Urinary bladder (tissue), 4 donors: ENCODE data around the gene SIGLEC8. TPM values are rescaled to one million over a fixed set of nuclear protein-coding genes. Genes with fewer than 3 reads are reported as not detected.

Experiments
- DNase-seq: peaks from one replicate; pipeline ENCODE4 v3.0.0-alpha.2; 2015; ENCODE audit errors: extremely low spot score
- H3K27ac ChIP-seq: one replicate; pipeline ENCODE4 v1.5.1; 2013; ENCODE audit warnings: low read depth, mild to moderate bottlenecking, moderate library complexity
- H3K36me3 ChIP-seq: one replicate; pipeline ENCODE4 v1.6.1; 2013; ENCODE audit warnings: mild to moderate bottlenecking, moderate library complexity; ENCODE audit not compliant: insufficient read depth
- H3K4me1 ChIP-seq: one replicate; pipeline ENCODE4 v1.6.1; 2013; ENCODE audit warnings: mild to moderate bottlenecking, moderate library complexity; ENCODE audit not compliant: insufficient read depth
- H3K4me3 ChIP-seq: one replicate; pipeline ENCODE4 v1.5.1; 2013; ENCODE audit warnings: low read depth, low read length
- WGBS: extraction: QIAGEN DNeasy Blood & Tissue Kit; methylation state at CpG from one replicate; pipeline ENCODE4 v1.1.7; 2013; 5-methylcytosine and 5-hydroxymethylcytosine counted together
- polyA plus RNA-seq: library from polyadenylated mRNA; stranded (reverse); fragments of 200-250 nt; gene quantifications from one replicate; pipeline ENCODE4 v1.2.3, GENCODE V29; 2013
- total RNA-seq: library from RNA; depleted of rRNA; stranded (reverse); fragments of >200 nt; gene quantifications from one replicate; pipeline ENCODE4 v1.2.3, GENCODE V29; 2014
- donor health status: healthy with polysubstance abuse.
- donor health status: healthy.

The SIGLEC8 gene
- total and polyA plus RNA-seq, 2 donors: 0.61 to 0.90 TPM

GRCh38 chr19:51485960-51486660 is 27.9 kb upstream of the SIGLEC8 start:
- Histone ChIP-seq H3K4me1 (no peaks in the 10 kb centered on the region), H3K27ac (no peak overlapping the region), H3K36me3 (no peaks in the 10 kb centered on the region), H3K4me3 (no peak overlapping the region)
- DNase-seq: no peak
- 82% methylated on average over 5 of the region's 5 CpGs for WGBS

DNA sequence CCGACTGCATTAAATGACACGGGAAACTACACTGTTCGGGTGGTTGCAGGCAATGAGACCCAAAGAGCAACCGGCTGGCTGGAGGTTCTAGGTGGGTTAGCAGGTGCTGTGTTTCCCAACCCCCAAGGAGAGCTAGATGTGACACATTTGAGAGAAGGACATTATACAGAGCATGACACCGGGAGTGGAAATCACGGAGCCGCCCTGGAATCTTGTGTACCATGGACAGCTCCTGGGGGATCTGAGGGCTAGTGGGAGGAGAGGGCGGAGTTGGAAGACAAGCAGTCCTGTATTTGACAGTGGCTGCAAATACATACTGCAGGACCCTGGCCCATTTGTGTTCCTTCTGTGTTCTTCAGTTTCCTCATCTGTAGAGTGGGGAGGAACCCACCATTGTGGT is 22.3 kb upstream of the SIGLEC8 start:
- Histone ChIP-seq H3K4me3 (no peak overlapping the region), H3K36me3 (no peaks in the 10 kb centered on the region), H3K4me1 (no peaks in the 10 kb centered on the region), H3K27ac (no peak overlapping the region)
- no peak for DNase-seq
- WGBS: 35% methylated on average over 8 of the region's 8 CpGs

DNA sequence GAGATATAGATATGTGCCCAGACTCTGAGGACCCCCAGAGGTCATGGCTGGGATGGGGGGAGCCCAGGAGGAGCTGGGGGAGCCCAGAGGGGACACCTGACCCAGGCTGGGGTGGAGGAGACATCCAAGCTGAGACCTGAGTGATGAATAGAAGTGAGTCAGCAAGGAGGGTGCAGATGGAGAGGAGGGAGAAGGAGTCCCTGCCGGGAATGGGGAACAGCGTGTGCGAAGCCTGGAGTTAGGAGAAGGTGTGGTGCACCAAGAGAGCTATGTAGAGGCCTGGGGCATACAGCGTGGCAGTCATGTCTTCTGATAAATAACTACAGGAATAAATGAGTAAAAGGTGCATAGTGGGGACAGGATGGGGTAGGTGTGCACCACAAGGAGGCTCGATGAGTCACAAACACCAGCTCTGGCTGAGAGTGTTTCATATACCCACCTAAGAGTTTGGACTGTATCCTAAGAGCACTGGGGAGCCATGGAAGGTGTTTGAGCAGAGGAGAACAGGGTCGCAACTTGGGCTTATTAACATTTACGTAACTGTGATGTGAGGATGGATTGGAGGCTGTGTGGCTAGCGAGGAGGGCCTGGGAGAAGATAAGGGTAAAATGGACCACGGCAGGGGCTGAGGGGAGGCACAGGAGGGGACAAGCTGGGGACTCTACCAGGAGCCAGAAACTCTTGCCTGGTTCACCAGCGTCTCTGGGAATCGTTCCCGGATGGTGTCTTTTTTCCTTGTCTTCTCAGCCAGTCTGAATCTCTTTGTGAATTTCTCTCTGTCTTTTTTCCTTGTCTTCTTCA is 21.5 kb upstream of the SIGLEC8 start:
- no peak overlapping the region for H3K27ac ChIP-seq
- WGBS: 80% methylated on average over 12 of the region's 12 CpGs
- H3K36me3 ChIP-seq: no peaks in the 10 kb centered on the region
- DNase-seq: no peak
- H3K4me1 ChIP-seq: no peaks in the 10 kb centered on the region
- H3K4me3 ChIP-seq: no peak overlapping the region

GRCh38 chr19:51478381-51479234 is 20.4 kb upstream of the SIGLEC8 start, which contains the start of gene CEACAM18:
Gene CEACAM18 (plus strand): TSS chr19:51478539.
- Histone ChIP-seq H3K27ac (no peak within 1 kb of the TSS), H3K36me3 (no peaks in the 10 kb centered on the region), H3K4me1 (no peaks in the 10 kb centered on the region), H3K4me3 (no peak within 1 kb of the TSS)
- 59% methylated on average over 17 of the region's 17 CpGs for WGBS
- no peak for DNase-seq

DNA sequence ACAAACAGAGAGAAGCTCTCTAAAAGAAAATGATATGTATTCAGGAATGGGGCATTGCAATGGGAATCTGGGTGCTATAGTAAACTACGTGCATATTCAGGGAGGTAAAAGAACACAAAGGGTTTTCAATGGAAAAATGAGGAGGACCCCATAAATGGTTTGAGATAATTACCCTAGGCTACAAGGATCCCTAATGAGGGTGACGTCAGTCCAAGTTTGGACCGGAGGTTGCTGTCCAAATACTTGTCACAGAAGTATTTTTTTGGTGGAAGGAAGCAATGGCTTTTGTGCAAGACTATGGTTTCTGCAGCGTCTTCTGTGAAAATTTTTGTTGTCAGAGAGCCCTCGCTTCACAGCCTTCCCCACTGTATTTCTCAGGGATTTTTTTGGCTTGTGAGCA is 19.1 kb upstream of the SIGLEC8 start:
- H3K4me3 ChIP-seq: no peak overlapping the region
- H3K4me1 ChIP-seq: no peaks in the 10 kb centered on the region
- 67% methylated on average over 5 of the region's 5 CpGs for WGBS
- H3K36me3 ChIP-seq: no peaks in the 10 kb centered on the region
- DNase-seq: no peak
- no peak overlapping the region for H3K27ac ChIP-seq

DNA sequence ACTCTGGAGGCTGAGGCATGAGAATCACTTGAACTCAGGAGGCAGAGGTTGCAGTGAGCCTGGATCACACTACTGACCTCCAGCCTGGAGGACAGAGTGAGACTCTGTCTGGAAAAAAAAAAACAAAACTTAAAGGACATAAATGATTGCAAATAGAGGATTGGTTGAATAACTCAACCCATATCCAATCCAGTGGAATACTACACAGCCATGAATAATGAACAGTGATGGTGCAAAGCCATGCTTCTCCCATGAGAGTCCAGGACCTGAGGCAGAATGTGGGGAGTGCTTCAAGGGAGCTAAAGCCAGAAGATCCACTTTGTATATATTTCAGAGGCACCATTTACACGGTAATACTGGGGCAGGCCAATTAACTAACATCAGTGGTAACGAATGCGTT is 17.9 kb upstream of the SIGLEC8 start:
- no peak overlapping the region for H3K27ac ChIP-seq
- DNase-seq: no peak
- 68% methylated on average over 3 of the region's 3 CpGs for WGBS
- no peaks in the 10 kb centered on the region for H3K36me3 ChIP-seq
- no peaks in the 10 kb centered on the region for H3K4me1 ChIP-seq
- no peak overlapping the region for H3K4me3 ChIP-seq

- H3K4me1 ChIP-seq: no peaks in the 10 kb centered on the region
- no peaks in the 10 kb centered on the region for H3K36me3 ChIP-seq
- 31% methylated on average over 7 of the region's 7 CpGs for WGBS
- no peak for DNase-seq
- H3K27ac ChIP-seq: no peak overlapping the region
- H3K4me3 ChIP-seq: no peak overlapping the region
Observed at GRCh38 chr19:51473009-51473707, 14.9 kb upstream of the SIGLEC8 start.

DNA sequence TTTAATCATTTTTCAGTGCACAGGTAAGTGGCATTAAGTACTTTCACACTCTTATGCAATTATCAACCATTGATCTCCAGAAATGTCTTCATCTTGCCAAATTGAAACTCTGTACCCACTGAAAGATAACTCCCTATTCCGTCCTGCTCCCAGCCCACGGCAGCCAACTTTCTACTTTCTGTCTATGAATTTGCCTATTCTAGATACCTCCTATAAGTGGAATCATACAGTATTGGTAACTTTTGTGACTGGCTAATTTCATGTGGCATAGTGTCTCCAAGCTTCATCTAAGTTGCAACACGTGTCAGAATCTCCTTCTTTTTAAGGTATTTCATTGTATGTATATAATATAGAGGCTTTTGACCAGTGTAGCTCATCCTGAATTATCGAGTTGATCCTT is 14.4 kb upstream of the SIGLEC8 start:
- H3K4me3 ChIP-seq: no peak overlapping the region
- WGBS: 16% methylated on average over 4 of the region's 4 CpGs
- H3K27ac ChIP-seq: no peak overlapping the region
- H3K4me1 ChIP-seq: no peaks in the 10 kb centered on the region
- DNase-seq: no peak
- no peaks in the 10 kb centered on the region for H3K36me3 ChIP-seq

- whole genome bisulfite sequencing: 63% methylated on average over 1 of the region's 1 CpG
- Histone ChIP-seq H3K4me1 (no peaks in the 10 kb centered on the region), H3K4me3 (no peak overlapping the region), H3K27ac (no peak overlapping the region), H3K36me3 (no peaks in the 10 kb centered on the region)
- DNase-seq: no peak
Observed at GRCh38 chr19:51471527-51471926, 13.3 kb upstream of the SIGLEC8 start.

GRCh38 chr19:51470966-51471365 is 12.7 kb upstream of the SIGLEC8 start:
- Histone ChIP-seq H3K4me1 (no peaks in the 10 kb centered on the region), H3K27ac (no peak overlapping the region), H3K4me3 (no peak overlapping the region), H3K36me3 (no peaks in the 10 kb centered on the region)
- 81% methylated on average over 9 of the region's 9 CpGs for WGBS
- DNase-seq: no peak

DNA sequence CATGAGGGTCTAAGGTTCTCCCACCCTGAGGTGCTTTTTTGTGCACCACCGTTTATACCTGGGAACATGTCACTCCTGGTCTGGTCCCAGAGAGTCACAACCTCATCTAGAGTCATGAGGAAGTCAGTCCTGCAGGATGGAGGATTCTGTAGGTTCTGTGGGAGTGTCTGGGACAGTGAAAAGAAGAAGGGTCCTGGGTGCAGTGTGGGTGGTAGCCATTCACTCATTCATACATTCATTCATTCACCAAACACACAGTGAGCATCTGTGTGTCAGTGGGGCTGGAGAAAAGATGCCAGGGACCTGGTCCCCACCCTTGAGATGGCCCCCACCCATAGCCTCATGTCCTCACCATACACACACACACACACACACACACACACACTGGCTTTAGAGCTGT is 11.4 kb upstream of the SIGLEC8 start:
- Histone ChIP-seq H3K4me1 (no peaks in the 10 kb centered on the region), H3K27ac (no peak overlapping the region), H3K36me3 (no peaks in the 10 kb centered on the region), H3K4me3 (no peak overlapping the region)
- DNase-seq: no peak
- WGBS: 62% methylated on average over 1 of the region's 1 CpG

DNA sequence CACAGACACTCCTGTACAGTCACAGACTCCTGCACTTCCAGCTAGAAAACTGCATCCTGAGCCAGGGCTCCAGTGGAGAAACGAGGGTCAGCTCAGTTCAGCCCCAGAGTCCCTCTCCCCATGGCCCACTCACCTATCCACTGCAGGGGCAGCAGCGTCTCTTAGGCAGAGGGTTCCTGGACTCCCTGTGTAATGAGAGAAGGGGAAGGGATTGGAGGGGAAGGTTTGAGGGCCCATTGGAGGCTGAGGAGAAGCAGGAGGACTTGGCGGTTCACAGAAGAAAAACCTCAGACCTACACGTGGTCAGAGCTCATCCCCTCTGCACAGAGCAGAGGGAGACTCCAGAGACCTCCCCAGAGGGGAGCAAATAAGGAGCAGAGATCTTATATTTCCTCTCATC is 10.9 kb upstream of the SIGLEC8 start:
- no peaks in the 10 kb centered on the region for H3K36me3 ChIP-seq
- no peaks in the 10 kb centered on the region for H3K4me1 ChIP-seq
- H3K27ac ChIP-seq: no peak overlapping the region
- no peak for DNase-seq
- no peak overlapping the region for H3K4me3 ChIP-seq
- WGBS: 45% methylated on average over 4 of the region's 4 CpGs

DNA sequence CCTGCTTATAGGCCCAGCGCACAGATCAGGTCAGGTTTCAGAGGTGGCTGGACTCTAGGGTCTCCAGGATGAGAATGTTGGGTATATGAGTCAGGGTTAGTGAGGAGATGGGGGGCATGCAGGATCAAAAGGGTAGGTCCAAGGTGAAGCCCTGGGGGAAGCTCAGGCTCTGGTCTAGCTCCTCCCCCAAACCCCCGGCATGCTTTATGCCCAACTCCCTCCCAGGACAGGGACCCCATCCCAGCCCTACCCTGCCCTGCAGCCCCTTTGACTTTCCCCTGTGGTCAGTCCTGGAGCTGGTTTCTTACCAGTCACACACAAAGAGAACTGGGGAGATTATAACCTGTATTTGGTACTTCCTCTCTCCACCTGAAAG is 10.3 kb upstream of the SIGLEC8 start:
- Histone ChIP-seq H3K27ac (no peak overlapping the region), H3K36me3 (no peaks in the 10 kb centered on the region), H3K4me3 (no peak overlapping the region), H3K4me1 (no peaks in the 10 kb centered on the region)
- no peak for DNase-seq
- WGBS: 72% methylated on average over 2 of the region's 2 CpGs
